HG03469 (cell line): ENCODE measurements around the gene TELO2.
"Not testable (repeated sequence)": the region's sequence is repeated elsewhere in the genome, so short reads cannot be mapped to it uniquely, and the experiment has no call there.

Source experiments
- ATAC-seq: cut with Tn5 transposase; IDR thresholded peaks from one replicate; pipeline ENCODE4 v1.9.1; 2021; ENCODE audit warnings: mild to moderate bottlenecking, moderate library complexity, moderate number of reproducible peaks; ENCODE audit not compliant: unreplicated experiment

TELO2 gene

GRCh38 chr16:1457489-1458245, 35.5 kb upstream of the TELO2 start:
- ATAC-seq: no peak

GRCh38 chr16:1458336-1458976, 34.7 kb upstream of the TELO2 start:
- no peak for ATAC-seq

- ATAC-seq: no peak
Measured at GRCh38 chr16:1458977-1459341, 34.2 kb upstream of the TELO2 start.

GRCh38 chr16:1459967-1460366, 33.2 kb upstream of the TELO2 start:
- ATAC-seq: no peak

GRCh38 chr16:1460602-1461138, 32.5 kb upstream of the TELO2 start:
- ATAC-seq: no peak

GRCh38 chr16:1461146-1461545, 32.0 kb upstream of the TELO2 start:
- ATAC-seq: no peak

- no peak for ATAC-seq
Measured at GRCh38 chr16:1464196-1464893, 28.8 kb upstream of the TELO2 start.

GRCh38 chr16:1464894-1465566, 28.1 kb upstream of the TELO2 start:
- no peak for ATAC-seq

- ATAC-seq: no peak
Measured at GRCh38 chr16:1465567-1465915, 27.6 kb upstream of the TELO2 start.

- no peak for ATAC-seq
Measured at GRCh38 chr16:1466054-1466453, 27.1 kb upstream of the TELO2 start.

- ATAC-seq: no peak
Measured at GRCh38 chr16:1466968-1467521, 26.1 kb upstream of the TELO2 start.

GRCh38 chr16:1468426-1468810, 24.7 kb upstream of the TELO2 start:
- ATAC-seq: no peak

GRCh38 chr16:1469141-1469540, 24.0 kb upstream of the TELO2 start:
- not testable (repeated sequence) for ATAC-seq

GRCh38 chr16:1469693-1470201, 23.4 kb upstream of the TELO2 start:
- ATAC-seq: no peak

GRCh38 chr16:1470481-1471251, 22.5 kb upstream of the TELO2 start:
- ATAC-seq: no peak

GRCh38 chr16:1471569-1472194, 21.5 kb upstream of the TELO2 start:
- no peak for ATAC-seq

GRCh38 chr16:1472974-1473373, 20.2 kb upstream of the TELO2 start:
- no peak for ATAC-seq

- no peak for ATAC-seq
Measured at GRCh38 chr16:1474082-1474795, 18.9 kb upstream of the TELO2 start.
